ENCODE data around the gene GID8. TPM values are rescaled to one million over a fixed set of nuclear protein-coding genes. Genes with fewer than 3 reads are reported as not detected.

Gene GID8
- total and polyA plus RNA-seq, 2 of the 13 experiments (the other 11 are each of a cell fraction or from before 2014, with no cell fraction given): 39.6 to 59.8 TPM

DNA sequence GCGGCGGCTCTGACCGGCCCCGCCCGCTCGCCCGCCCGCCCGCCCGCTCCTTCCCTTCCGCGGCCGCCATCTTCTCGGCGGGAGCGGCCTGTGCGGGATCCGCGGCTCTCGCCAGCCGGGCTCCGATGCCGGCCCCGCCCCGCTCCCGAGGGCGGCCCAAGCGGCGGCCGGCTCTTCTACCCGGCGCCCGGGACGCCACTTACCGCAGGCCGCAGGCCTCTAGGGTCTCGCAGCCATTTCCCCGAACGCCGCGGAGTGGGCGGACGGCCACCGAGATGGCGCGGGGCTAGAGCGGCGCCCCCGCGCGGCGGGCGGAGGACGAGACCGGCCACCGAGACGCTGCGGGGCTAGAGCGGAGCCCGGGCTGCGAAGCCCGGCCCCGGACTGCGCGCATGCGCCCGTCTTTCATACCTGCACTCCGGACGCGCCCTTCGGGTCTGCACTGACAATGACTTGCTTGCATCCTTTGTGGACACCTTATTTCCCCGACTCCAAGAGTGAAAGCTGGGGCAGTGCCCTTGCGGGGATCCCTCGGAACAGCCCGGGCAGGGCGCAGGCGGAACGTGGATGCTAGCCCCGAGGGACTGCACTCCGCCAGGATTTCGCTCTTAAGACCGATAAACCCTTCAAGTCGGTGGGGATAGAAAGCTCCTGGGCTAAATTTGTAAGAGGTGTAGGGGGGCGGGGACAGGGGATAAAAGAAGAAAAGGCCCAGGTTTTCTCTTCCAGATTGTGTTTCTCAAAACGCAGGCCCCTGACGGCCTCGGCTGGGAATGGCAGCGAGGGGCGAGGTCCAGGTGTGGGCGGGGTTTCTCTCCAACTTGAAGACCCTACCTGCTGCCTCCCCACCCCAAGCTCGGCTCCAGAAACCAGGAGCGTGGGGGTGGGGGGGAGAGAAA is 11.5 kb upstream of the GID8 start, which contains the start of gene DIDO1 (continued):
- TF ChIP-seq ZNF317 (CRISPR knock-in tag; IDR thresholded peaks at IDR 0.05) (no peak), HMG20B (CRISPR knock-in tag; conservative IDR thresholded peaks at IDR 0.05) (no peak), PRMT3 (CRISPR knock-in tag; IDR thresholded peaks at IDR 0.05; ENCODE audit: borderline replicate concordance, low read depth) (no peak; the same call in 1 of the 2 replicates), ZSCAN30 (CRISPR knock-in tag; IDR thresholded peaks at IDR 0.05) (no peak), ZNF382 (CRISPR knock-in tag; IDR thresholded peaks at IDR 0.05; ENCODE audit: borderline replicate concordance) (no peak), MZF1 (CRISPR knock-in tag; IDR thresholded peaks at IDR 0.05; ENCODE audit: borderline replicate concordance) (no peak), ZNF205 (CRISPR knock-in tag; IDR thresholded peaks at IDR 0.05) (peak; percentile 89; the same call in 1 of the 2 replicates), ZNF678 (CRISPR knock-in tag; IDR thresholded peaks at IDR 0.05) (peak; percentile 96; the same call in 1 of the 2 replicates), ZNF17 (CRISPR knock-in tag; IDR thresholded peaks at IDR 0.05) (peak; percentile 82; the same call in 1 of the 2 replicates), NR2F6 (IDR thresholded peaks at IDR 0.05) (no peak), NR2F6 (CRISPR knock-in tag; IDR thresholded peaks at IDR 0.05) (no peak), MXD4 (CRISPR knock-in tag; IDR thresholded peaks at IDR 0.05) (peak; percentile 90), NBN (conservative IDR thresholded peaks at IDR 0.05) (no peak), HOXA3 (CRISPR knock-in tag; IDR thresholded peaks at IDR 0.05) (peak; percentile 97), MEF2D (CRISPR knock-in tag; IDR thresholded peaks at IDR 0.05) (peak; percentile 57; the same call in 1 of the 2 replicates), SRSF9 (IDR thresholded peaks at IDR 0.05; ENCODE audit: borderline replicate concordance, insufficient read depth, low read depth, low read length, poor library complexity, severe bottlenecking) (no peak), SOX5 (CRISPR knock-in tag; IDR thresholded peaks at IDR 0.05; ENCODE audit: borderline replicate concordance) (peak; percentile 33; the same call in 1 of the 2 replicates), ZNF563 (CRISPR knock-in tag; IDR thresholded peaks at IDR 0.05) (peak; percentile 93)
- TF ChIP-seq, protein P1, sequence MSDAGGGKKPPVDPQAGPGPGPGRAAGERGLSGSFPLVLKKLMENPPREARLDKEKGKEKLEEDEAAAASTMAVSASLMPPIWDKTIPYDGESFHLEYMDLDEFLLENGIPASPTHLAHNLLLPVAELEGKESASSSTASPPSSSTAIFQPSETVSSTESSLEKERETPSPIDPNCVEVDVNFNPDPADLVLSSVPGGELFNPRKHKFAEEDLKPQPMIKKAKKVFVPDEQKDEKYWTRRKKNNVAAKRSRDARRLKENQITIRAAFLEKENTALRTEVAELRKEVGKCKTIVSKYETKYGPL (CRISPR knock-in tag; IDR thresholded peaks at IDR 0.05): peak; percentile 70; the same call in 1 of the 2 replicates
- TF ChIP-seq, protein P2, sequence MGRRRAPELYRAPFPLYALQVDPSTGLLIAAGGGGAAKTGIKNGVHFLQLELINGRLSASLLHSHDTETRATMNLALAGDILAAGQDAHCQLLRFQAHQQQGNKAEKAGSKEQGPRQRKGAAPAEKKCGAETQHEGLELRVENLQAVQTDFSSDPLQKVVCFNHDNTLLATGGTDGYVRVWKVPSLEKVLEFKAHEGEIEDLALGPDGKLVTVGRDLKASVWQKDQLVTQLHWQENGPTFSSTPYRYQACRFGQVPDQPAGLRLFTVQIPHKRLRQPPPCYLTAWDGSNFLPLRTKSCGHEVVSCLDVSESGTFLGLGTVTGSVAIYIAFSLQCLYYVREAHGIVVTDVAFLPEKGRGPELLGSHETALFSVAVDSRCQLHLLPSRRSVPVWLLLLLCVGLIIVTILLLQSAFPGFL (CRISPR knock-in tag; IDR thresholded peaks at IDR 0.05): peak; percentile 94
- TF ChIP-seq, protein P3, sequence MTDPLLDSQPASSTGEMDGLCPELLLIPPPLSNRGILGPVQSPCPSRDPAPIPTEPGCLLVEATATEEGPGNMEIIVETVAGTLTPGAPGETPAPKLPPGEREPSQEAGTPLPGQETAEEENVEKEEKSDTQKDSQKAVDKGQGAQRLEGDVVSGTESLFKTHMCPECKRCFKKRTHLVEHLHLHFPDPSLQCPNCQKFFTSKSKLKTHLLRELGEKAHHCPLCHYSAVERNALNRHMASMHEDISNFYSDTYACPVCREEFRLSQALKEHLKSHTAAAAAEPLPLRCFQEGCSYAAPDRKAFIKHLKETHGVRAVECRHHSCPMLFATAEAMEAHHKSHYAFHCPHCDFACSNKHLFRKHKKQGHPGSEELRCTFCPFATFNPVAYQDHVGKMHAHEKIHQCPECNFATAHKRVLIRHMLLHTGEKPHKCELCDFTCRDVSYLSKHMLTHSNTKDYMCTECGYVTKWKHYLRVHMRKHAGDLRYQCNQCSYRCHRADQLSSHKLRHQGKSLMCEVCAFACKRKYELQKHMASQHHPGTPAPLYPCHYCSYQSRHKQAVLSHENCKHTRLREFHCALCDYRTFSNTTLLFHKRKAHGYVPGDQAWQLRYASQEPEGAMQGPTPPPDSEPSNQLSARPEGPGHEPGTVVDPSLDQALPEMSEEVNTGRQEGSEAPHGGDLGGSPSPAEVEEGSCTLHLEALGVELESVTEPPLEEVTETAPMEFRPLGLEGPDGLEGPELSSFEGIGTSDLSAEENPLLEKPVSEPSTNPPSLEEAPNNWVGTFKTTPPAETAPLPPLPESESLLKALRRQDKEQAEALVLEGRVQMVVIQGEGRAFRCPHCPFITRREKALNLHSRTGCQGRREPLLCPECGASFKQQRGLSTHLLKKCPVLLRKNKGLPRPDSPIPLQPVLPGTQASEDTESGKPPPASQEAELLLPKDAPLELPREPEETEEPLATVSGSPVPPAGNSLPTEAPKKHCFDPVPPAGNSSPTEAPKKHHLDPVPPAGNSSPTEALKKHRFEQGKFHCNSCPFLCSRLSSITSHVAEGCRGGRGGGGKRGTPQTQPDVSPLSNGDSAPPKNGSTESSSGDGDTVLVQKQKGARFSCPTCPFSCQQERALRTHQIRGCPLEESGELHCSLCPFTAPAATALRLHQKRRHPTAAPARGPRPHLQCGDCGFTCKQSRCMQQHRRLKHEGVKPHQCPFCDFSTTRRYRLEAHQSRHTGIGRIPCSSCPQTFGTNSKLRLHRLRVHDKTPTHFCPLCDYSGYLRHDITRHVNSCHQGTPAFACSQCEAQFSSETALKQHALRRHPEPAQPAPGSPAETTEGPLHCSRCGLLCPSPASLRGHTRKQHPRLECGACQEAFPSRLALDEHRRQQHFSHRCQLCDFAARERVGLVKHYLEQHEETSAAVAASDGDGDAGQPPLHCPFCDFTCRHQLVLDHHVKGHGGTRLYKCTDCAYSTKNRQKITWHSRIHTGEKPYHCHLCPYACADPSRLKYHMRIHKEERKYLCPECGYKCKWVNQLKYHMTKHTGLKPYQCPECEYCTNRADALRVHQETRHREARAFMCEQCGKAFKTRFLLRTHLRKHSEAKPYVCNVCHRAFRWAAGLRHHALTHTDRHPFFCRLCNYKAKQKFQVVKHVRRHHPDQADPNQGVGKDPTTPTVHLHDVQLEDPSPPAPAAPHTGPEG (CRISPR knock-in tag; IDR thresholded peaks at IDR 0.05): 0 out of 2 replicates have a peak, but pooled peaks have one; percentile 88
